Measurements from ENCODE around the gene CBX7. TPM values are rescaled to one million over a fixed set of nuclear protein-coding genes. Genes with fewer than 3 reads are reported as not detected.
A peak's percentile ranks its signal among the peaks of the same experiment; 100 is the strongest.

Gene CBX7
- total RNA-seq, 2 experiments from 2014 or later, result 11.9 to 19.6 TPM

DNA sequence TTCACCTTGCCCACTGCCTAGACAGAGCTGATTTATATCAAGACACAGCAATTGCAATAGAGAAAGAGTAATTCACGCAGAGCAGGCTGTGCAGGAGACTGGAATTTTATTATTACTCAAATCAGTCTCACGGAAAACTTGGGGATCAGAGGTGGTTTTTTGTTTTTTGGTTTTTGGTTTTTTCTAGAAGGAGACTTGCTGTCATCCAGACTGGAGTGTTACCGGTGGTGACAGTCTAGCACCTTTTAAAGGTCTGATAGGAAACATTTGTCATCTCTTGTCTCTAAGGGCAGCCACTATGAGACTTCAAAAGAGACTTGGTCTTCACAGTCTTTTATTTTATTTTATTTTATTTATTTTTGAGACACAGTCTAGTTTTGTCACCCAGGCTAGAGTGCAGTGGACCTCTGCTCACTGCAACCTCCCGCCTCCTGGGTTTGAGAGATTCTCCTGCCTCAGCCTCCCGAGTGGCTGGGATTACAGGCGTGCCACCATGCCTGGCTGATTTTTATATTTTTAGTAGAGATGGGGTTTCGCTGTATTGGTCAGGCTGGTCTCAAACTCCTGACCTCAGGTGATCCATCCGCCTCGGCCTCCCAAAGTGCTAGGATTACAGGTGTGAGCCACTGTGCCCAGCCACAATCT, 36.4 kb downstream of the CBX7 start:
- ChIA-PET CTCF (ENCODE audit: unreplicated experiment) (no interaction called here), POLR2A (no interaction called here)
- intact Hi-C loops (cut with micrococcal nuclease; ENCODE audit: unreplicated experiment), result loop anchor here (2.0 kb wide), 2 partner anchors 43 to 101 kb away; partner anchors contain the start of gene APOBEC3C
- TF ChIP-seq EZH2phosphoT487 (IDR thresholded peaks at IDR 0.05; ENCODE audit: borderline replicate concordance, low read depth, low read length), result no peak
- TF ChIP-seq, protein P1, sequence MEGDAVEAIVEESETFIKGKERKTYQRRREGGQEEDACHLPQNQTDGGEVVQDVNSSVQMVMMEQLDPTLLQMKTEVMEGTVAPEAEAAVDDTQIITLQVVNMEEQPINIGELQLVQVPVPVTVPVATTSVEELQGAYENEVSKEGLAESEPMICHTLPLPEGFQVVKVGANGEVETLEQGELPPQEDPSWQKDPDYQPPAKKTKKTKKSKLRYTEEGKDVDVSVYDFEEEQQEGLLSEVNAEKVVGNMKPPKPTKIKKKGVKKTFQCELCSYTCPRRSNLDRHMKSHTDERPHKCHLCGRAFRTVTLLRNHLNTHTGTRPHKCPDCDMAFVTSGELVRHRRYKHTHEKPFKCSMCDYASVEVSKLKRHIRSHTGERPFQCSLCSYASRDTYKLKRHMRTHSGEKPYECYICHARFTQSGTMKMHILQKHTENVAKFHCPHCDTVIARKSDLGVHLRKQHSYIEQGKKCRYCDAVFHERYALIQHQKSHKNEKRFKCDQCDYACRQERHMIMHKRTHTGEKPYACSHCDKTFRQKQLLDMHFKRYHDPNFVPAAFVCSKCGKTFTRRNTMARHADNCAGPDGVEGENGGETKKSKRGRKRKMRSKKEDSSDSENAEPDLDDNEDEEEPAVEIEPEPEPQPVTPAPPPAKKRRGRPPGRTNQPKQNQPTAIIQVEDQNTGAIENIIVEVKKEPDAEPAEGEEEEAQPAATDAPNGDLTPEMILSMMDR (conservative IDR thresholded peaks at IDR 0.05; ENCODE audit: low read length), result no peak
- H4K20me1 ChIP-seq (ENCODE audit: insufficient read depth, low read length), result no peaks in the 10 kb centered on the region
- H3K27ac ChIP-seq (ENCODE audit: low read depth, low read length, poor library complexity, severe bottlenecking), result peak overlapping the region; percentile 83
- no peaks in the 10 kb centered on the region for H3K9me2 ChIP-seq (ENCODE audit: insufficient read depth, low read length)
- BruUV-seq (replicated peaks), result no TSS peak
- H3K4me2 ChIP-seq (ENCODE audit: low read length), result peak overlapping the region; percentile 62
- peak overlapping the region; percentile 52 for H3K4me3 ChIP-seq (ENCODE audit: low read depth, low read length, poor library complexity, severe bottlenecking)
- H3K79me2 ChIP-seq (ENCODE audit: insufficient read depth, low read depth, low read length), result no peaks in the 10 kb centered on the region
- no peaks in the 10 kb centered on the region for H3K36me3 ChIP-seq (ENCODE audit: insufficient read depth, low read length)
- peak overlapping the region; percentile 92; the same call in 1 of the 2 replicates for H2AFZ ChIP-seq (ENCODE audit: low read length)
- H3K9me3 ChIP-seq (ENCODE audit: low read length), result peaks cover 3% of the 10 kb centered on the region; the same call in 1 of the 2 replicates
- DNase-seq (ENCODE audit: low spot score), result peak; percentile 25
- H3K4me1 ChIP-seq (ENCODE audit: insufficient read depth, low read length, poor library complexity, severe bottlenecking), result peaks cover 63% of the 10 kb centered on the region

DNA sequence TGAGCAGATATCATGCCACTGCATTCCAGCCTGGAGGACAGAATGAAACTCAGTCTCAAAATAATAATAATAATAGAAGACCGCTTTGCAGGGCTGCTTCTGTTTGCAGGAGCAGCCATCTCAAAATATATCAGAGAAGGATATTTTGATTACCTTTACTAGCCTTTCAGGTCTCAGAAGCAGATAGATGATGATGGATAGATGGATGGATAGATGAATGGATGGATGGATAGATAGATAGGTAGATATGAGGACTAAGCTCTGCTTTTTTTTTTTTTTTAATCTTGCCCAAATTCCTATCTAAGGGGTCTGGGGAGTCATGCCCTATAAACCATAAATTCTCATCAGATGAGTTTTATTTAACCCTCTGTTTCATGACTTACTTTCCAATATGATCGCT, 36.9 kb downstream of the CBX7 start:
- no peak for DNase-seq (ENCODE audit: low spot score)
- Histone ChIP-seq H2AFZ (ENCODE audit: low read length) (peak overlapping the region; percentile 92; the same call in 1 of the 2 replicates), H4K20me1 (ENCODE audit: insufficient read depth, low read length) (no peaks in the 10 kb centered on the region), H3K27ac (ENCODE audit: low read depth, low read length, poor library complexity, severe bottlenecking) (peak overlapping the region; percentile 83), H3K36me3 (ENCODE audit: insufficient read depth, low read length) (no peaks in the 10 kb centered on the region), H3K9me3 (ENCODE audit: low read length) (peaks cover 3% of the 10 kb centered on the region; the same call in 1 of the 2 replicates), H3K4me1 (ENCODE audit: insufficient read depth, low read length, poor library complexity, severe bottlenecking) (peaks cover 68% of the 10 kb centered on the region), H3K4me2 (ENCODE audit: low read length) (peak overlapping the region; percentile 62), H3K4me3 (ENCODE audit: low read depth, low read length, poor library complexity, severe bottlenecking) (peak overlapping the region; percentile 52), H3K9me2 (ENCODE audit: insufficient read depth, low read length) (no peaks in the 10 kb centered on the region), H3K79me2 (ENCODE audit: insufficient read depth, low read depth, low read length) (no peaks in the 10 kb centered on the region)
- no TSS peak for BruUV-seq (replicated peaks)
- TF ChIP-seq, protein P1 (conservative IDR thresholded peaks at IDR 0.05; ENCODE audit: low read length), result no peak
- no peak for TF ChIP-seq EZH2phosphoT487 (IDR thresholded peaks at IDR 0.05; ENCODE audit: borderline replicate concordance, low read depth, low read length)
- ChIA-PET POLR2A (no interaction called here), CTCF (ENCODE audit: unreplicated experiment) (no interaction called here)
- intact Hi-C loops (cut with micrococcal nuclease; ENCODE audit: unreplicated experiment), result loop anchor here (2.0 kb wide), 2 partner anchors 43 to 101 kb away; partner anchors contain the start of gene APOBEC3C

DNA sequence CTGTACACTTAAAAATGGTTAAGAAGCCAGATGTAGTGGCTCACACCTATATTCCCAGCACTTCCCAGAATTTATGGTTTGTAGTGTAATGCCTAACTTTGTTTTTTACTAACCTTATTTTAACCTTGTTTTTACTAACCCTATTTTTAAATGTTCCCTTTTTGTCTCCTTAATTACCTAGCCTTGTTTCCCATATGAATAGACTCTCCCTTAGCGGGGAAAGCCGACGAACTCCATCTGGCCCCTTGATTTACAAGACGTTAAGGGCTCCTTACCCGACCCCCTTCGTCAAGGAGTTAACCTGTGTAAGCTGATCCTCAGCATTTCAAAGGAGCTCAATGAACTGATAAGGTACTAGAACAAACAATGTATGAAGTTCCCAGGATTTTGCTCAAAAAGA, 38.4 kb downstream of the CBX7 start:
- no peak for DNase-seq (ENCODE audit: low spot score)
- H3K27ac ChIP-seq (ENCODE audit: low read depth, low read length, poor library complexity, severe bottlenecking), result peak overlapping the region; percentile 83
- no peaks in the 10 kb centered on the region for H3K36me3 ChIP-seq (ENCODE audit: insufficient read depth, low read length)
- H4K20me1 ChIP-seq (ENCODE audit: insufficient read depth, low read length), result no peaks in the 10 kb centered on the region
- ChIA-PET CTCF (ENCODE audit: unreplicated experiment) (interaction anchor here (0.7 to 1.0 kb wide), 2 partner anchors 46 to 345 kb away, joined by 3 to 4 read pairs; no protein-coding TSS in a partner anchor), POLR2A (interaction anchor here (0.7 kb wide), 1 partner anchor 53 kb away, joined by 7 read pairs; no protein-coding TSS in a partner anchor)
- intact Hi-C loops (cut with micrococcal nuclease; ENCODE audit: unreplicated experiment), result loop anchor here (2.0 kb wide), 2 partner anchors 41 to 99 kb away; partner anchors contain the start of gene APOBEC3C
- peak overlapping the region; percentile 52 for H3K4me3 ChIP-seq (ENCODE audit: low read depth, low read length, poor library complexity, severe bottlenecking)
- no peak for TF ChIP-seq EZH2phosphoT487 (IDR thresholded peaks at IDR 0.05; ENCODE audit: borderline replicate concordance, low read depth, low read length)
- no peaks in the 10 kb centered on the region for H3K79me2 ChIP-seq (ENCODE audit: insufficient read depth, low read depth, low read length)
- no TSS peak for BruUV-seq (replicated peaks)
- H3K9me3 ChIP-seq (ENCODE audit: low read length), result peaks cover 3% of the 10 kb centered on the region; the same call in 1 of the 2 replicates
- H2AFZ ChIP-seq (ENCODE audit: low read length), result peak overlapping the region; percentile 92; the same call in 1 of the 2 replicates
- H3K4me1 ChIP-seq (ENCODE audit: insufficient read depth, low read length, poor library complexity, severe bottlenecking), result peaks cover 75% of the 10 kb centered on the region
- no peaks in the 10 kb centered on the region for H3K9me2 ChIP-seq (ENCODE audit: insufficient read depth, low read length)
- peak overlapping the region; percentile 62 for H3K4me2 ChIP-seq (ENCODE audit: low read length)

Data from OCI-LY7 (cell line).